ENCODE data around the gene KCMF1. TPM values are rescaled to one million over a fixed set of nuclear protein-coding genes. Genes with fewer than 3 reads are reported as not detected.
A peak's percentile ranks its signal among the peaks of the same experiment; 100 is the strongest.

The KCMF1 gene
- total and polyA plus RNA-seq, 3 donors from 2014 or later = 53.9 to 141 (median 56.9) TPM

DNA sequence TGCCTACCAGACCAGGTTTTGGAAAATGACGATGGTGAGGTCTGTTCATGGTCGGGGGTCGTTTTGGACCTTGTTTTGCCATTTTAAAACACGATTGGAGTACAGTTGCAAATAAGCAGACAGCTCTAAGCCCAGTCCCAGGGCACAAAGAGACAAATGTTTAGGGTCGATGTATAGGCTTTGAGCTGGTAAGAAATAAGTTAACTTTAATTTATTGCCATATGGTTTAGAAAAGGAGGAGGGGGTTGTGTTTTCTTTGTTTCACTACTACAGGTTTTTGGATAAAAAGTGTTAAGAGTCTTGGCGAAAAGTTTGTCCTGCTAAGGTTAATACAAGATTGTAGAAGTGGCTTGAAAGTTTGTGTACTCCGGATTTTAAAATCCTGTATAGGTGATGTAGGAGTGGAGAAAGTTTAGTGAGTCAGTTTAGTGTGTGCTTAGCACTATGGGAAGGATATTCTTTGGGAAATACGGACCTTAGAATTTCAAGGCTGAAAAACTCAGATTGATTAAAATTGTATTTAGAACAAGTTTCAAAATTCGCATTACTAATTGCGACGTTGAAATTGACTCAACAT, 1.3 kb downstream of the KCMF1 start:
- WGBS, 2 donors = 5 to 6% methylated on average over 11 of the region's 11 CpGs
- Histone ChIP-seq H3K27me3 (no peaks in the 10 kb centered on the region), H3K36me3 (ENCODE audit: low read depth, missing control alignments) (no peaks in the 10 kb centered on the region), H3K27ac (peak overlapping the region; percentile 72 to 97), H3K4me3 (peak overlapping the region; percentile 60 to 94), H3K9me3 (no peaks in the 10 kb centered on the region), H3K4me1 (peaks cover 12% of the 10 kb centered on the region)
- TF ChIP-seq, protein P1, sequence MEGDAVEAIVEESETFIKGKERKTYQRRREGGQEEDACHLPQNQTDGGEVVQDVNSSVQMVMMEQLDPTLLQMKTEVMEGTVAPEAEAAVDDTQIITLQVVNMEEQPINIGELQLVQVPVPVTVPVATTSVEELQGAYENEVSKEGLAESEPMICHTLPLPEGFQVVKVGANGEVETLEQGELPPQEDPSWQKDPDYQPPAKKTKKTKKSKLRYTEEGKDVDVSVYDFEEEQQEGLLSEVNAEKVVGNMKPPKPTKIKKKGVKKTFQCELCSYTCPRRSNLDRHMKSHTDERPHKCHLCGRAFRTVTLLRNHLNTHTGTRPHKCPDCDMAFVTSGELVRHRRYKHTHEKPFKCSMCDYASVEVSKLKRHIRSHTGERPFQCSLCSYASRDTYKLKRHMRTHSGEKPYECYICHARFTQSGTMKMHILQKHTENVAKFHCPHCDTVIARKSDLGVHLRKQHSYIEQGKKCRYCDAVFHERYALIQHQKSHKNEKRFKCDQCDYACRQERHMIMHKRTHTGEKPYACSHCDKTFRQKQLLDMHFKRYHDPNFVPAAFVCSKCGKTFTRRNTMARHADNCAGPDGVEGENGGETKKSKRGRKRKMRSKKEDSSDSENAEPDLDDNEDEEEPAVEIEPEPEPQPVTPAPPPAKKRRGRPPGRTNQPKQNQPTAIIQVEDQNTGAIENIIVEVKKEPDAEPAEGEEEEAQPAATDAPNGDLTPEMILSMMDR (IDR thresholded peaks at IDR 0.05) = no peak
- TF ChIP-seq POLR2A (IDR thresholded peaks at IDR 0.05) = no peak
- intact Hi-C loops (cut with DNase I; ENCODE audit: low total_unique reads) = no loop called here
- DNase-seq = no peak

DNA sequence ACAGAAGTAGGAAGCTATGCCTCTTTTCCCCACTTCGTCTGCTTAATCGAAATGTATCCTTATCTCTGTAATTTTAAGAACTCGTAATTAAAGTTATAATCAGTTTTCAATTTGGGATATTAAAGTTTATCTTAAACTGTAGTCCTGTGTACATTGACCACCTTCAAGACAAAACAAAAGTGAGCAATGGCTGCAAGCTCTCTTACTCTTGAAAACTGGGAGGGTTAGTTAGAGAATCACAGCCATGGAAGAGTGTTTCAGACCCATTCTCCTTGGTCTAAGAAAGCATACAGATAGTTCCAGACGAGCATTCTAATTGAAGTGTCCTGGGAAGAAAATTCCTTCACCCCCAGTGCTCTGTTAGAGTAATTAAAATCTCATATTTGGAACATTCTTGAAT, 2.0 kb downstream of the KCMF1 start:
- no peak overlapping the region for H3K4me3 ChIP-seq

DNA sequence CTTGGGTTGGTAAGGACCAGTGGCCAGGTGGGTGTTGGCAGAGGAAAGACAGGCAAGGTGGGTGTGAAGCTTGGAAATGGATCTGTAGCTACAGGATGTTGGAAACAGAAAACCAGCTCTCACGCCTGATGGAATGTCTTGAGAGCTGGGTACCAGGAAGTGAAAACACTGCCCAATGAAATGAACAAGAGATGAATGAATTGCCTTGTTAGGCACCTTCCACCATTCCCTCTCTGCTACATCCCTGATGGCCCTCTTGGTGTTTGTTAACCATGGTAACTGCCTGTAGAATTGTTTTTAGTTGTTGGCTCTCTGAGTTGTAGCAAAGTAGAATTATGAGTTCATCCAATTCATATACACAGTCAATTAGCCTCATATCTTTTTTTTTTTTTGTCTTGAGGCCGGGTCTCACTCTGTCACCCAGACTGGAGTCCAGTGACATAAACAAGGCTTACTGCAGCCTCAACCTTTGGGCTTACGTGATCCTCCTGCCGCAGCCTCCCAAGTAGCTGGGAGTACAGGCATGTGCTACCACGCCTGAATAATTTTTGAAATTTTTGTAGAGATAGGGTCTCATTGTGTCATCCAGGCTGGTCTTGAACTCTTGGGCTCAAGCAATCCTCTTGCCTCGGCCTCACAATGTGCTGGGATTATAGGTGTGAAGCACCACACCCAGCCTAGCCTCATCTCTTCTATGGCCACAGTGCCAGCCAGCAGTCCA, 9.5 kb downstream of the KCMF1 start:
- no peak for DNase-seq
- TF ChIP-seq, protein P1 (IDR thresholded peaks at IDR 0.05) = no peak
- no peak for TF ChIP-seq POLR2A (IDR thresholded peaks at IDR 0.05)
- Histone ChIP-seq H3K27ac (no peak overlapping the region), H3K9me3 (no peaks in the 10 kb centered on the region), H3K36me3 (ENCODE audit: low read depth, missing control alignments) (no peaks in the 10 kb centered on the region), H3K27me3 (no peaks in the 10 kb centered on the region), H3K4me1 (peaks cover 5% of the 10 kb centered on the region), H3K4me3 (no peak overlapping the region)
- intact Hi-C loops (cut with DNase I; ENCODE audit: low total_unique reads) = no loop called here
- WGBS, 2 donors = 90 to 97% methylated on average over 6 of the region's 6 CpGs

More for the DNA sequence above, 2.0 kb downstream of the KCMF1 start:
- Histone ChIP-seq H3K27ac (peak overlapping the region; percentile 72 to 97), H3K9me3 (no peaks in the 10 kb centered on the region), H3K4me1 (peaks cover 12% of the 10 kb centered on the region), H3K36me3 (ENCODE audit: low read depth, missing control alignments) (no peaks in the 10 kb centered on the region), H3K27me3 (no peaks in the 10 kb centered on the region)
- intact Hi-C loops (cut with DNase I; ENCODE audit: low total_unique reads) = no loop called here
- WGBS, 2 donors = 3 to 5% methylated on average over 4 of the region's 4 CpGs
- no peak for DNase-seq
- no peak for TF ChIP-seq POLR2A (IDR thresholded peaks at IDR 0.05)
- TF ChIP-seq, protein P1 (IDR thresholded peaks at IDR 0.05) = no peak

DNA sequence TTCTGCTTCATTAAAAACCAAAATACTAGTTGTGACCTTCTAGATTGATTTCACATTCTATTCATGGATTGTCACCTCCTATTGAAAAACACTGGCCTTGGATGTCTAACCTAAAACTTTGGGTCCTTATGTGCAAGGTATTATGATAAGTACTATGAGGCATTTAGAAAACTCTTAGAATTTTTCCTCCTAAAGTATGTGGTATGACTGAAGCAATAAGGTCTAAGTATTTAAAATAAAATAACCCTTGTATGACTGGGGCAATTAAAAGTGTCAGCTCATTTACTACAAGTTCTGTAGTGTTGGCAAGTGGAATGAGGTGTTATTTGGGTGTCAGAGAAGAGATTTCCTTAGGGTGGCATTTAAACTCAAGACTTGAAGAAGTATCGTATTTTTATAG, 15.1 kb downstream of the KCMF1 start:
- 91 to 96% methylated on average over 1 of the region's 1 CpG for WGBS, 2 donors
- H3K27me3 ChIP-seq = no peaks in the 10 kb centered on the region
- H3K4me1 ChIP-seq = peaks cover 13% of the 10 kb centered on the region
- TF ChIP-seq POLR2A (IDR thresholded peaks at IDR 0.05) = no peak
- TF ChIP-seq, protein P1 (IDR thresholded peaks at IDR 0.05) = no peak
- H3K36me3 ChIP-seq (ENCODE audit: low read depth, missing control alignments) = no peaks in the 10 kb centered on the region
- no peak for DNase-seq
- no peak overlapping the region for H3K4me3 ChIP-seq
- H3K27ac ChIP-seq = no peak overlapping the region
- H3K9me3 ChIP-seq = no peaks in the 10 kb centered on the region
- intact Hi-C loops (cut with DNase I; ENCODE audit: low total_unique reads) = no loop called here
